Vagina (tissue), 2 donors: ENCODE measurements around the gene SGK1.
"Not testable (repeated sequence)": the region's sequence is repeated elsewhere in the genome, so short reads cannot be mapped to it uniquely, and the experiment has no call there.

Source experiments
- CTCF ChIP-seq, 3 experiments: fragments of 450-650 bp in 2 of 3; fragments of 200-600 bp in 1 of 3; sonication (generic) in 1 of 3; IDR thresholded peaks; one replicate each; pipeline ENCODE4 v1.5.1; 2017 to 2019; ENCODE audit warnings: antibody characterized with exemption in 3 of 3, mild to moderate bottlenecking in 2 of 3, moderate library complexity in 2 of 3
- POLR2A ChIP-seq, 2 donors: fragments of 450-650 bp; IDR thresholded peaks; one replicate each; pipeline ENCODE4 v1.6.1; 2017; ENCODE audit warnings: antibody characterized with exemption in 2 of 2, mild to moderate bottlenecking in 2 of 2, moderate library complexity in 2 of 2

DNA sequence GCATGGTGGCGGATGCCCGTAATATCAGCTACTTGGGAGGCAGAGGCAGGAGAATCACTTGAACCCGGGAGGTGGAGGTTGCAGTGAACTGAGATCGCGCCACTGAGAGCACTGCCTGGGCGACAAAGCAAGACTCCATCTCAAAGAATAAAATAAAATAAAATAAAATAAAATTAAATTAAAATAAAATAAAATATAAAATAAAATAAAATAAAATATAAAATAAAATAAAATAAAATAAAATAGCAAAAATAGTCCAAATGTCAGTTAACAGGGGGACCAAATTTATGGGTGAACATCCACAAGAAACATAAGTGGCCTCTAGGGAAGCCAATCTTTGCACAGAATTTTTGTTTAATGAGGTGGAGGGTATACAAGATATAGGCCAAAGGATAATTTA, 120.2 kb downstream of the SGK1 start:
- not testable (repeated sequence) for TF ChIP-seq CTCF, POLR2A (IDR thresholded peaks at IDR 0.05)
